Putamen (tissue), 1 donor: ENCODE results near the gene UPB1.
"Not testable (repeated sequence)": the region's sequence is repeated elsewhere in the genome, so short reads cannot be mapped to it uniquely, and the experiment has no call there.

Experiments
- DNase-seq: peaks from one replicate; pipeline ENCODE4 v3.0.0-alpha.2; 2016; ENCODE audit warnings: low spot score

Gene UPB1

DNA sequence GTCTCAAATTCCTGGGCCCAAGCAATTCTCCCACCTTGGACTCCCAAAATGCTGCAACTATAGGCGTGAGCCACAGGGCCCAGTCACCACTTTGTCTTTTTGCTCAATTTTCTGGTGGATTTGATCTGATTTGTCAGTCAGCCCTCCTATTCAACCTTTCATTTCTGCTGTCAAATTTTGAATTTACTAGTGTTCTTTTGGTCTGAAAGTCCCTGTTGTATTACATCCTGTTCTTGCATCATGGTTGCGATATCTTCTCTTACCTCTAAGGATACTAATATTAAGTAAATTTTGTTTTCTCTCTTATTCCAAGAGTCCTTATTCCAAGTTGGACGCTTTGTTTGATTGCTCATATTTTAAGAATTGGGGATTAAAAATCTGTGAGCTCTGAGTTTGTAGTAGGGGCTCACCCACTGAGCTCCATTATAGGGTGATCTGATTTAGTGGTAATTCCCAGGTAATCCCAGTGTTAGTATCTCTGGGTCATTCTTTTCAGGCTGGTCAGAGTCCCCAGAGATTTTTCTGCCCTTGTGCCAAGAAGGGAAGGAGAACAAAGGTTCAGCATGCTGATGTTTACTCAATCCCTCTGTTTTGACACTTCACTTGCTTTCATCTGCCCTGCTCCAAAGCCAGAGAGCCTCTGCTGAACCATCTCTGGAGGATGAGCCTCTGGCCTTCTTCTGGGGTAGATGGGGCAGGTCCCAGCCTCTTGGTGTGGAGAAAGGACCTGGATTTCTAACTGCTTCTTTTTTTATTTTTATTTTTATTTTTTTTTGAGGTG is 10.0 kb downstream of the UPB1 start:
- no peak for DNase-seq

DNA sequence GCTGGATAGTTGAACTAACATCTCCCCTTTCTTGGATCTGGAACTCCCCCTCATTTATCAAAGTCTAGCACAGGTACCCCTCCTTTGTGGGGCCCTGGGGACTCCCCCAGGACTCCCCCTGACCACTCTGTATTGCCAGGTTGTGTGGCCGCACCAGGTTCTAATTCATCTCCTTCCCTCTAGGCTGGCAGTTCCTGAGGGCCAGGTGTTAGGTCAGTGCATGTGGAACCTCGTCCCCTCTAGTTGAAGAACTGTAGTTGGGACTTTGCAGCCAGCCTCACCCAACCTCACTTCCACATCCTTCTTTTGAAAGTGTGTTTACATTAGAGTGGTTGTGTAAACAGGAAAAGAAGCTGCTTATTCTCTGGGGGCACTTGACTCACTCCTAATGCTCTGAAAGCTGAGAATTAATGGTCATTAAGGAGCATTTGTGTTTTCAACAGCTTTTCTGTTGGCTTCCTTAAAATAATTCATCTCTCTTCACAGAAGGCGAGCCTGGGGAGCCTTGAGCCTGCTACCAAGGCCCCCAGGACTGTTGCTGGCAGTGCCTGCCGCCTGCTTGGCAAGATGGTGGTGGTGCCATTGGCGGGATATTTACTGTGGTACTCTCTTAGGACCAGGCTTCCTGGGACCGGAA is 11.8 kb downstream of the UPB1 start:
- no peak for DNase-seq

DNA sequence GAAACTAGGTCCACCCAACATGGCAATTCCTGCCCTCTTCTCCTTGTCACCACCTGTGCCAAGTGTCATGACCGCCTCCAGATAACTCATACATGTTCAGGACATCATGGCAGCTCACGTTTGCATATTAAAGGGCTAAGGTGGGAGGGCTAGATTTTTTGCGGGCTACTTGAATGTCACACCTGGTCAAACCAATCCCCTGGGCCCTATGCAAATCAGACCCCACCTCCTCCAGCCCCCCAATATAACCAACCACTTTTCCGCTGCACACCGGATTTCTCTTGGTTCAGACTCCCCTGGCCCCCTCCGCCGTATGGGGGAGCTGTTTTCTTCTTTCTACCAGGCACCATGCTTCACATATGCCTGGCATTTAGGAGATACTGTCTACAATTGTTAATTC is 12.6 kb downstream of the UPB1 start:
- no peak for DNase-seq

DNA sequence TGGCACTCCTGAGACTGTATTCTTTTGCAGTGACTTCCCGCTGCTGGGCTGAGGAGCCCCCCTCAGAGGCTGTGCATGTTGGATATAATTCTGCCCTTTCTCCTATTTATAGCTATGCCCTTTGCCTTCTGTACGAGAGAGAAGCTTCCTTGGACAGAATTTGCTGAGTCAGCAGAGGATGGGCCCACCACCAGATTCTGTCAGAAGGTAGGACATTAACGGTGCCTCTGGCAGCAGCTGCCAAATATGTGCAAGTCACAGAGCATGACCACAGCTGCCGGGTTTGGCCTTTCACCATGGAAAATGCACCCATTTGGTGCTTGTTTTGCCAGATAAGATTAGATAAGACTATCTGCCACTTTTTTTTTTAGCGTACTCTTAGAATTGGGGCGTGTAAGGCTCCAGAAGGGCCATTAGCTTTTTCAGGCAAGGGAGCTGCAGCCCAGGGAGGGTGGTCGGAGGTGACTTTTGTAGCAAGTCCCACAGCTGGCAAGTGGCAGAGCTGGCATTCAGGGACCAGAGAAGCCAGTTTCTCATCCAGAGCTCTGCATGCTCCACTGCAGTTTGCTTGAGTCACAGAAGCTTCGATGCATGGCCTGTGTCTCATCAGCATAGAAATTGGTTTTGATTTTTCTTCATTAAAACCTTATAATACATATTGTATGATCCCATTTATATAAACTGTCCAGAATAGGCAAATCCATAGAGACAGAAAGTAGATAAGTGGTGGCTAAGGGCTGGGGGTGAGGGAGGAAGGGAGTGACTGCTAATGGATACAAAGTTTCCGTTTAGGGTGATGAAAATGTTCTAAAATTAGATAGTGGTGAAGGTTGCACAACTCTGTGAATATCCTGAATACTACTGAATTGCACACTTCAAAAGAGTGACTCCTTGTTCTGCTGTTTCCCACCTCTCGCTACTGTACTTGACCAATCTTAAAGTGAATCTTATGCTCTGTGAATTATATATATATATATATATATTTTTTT is 15.8 kb downstream of the UPB1 start:
- DNase-seq = no peak

DNA sequence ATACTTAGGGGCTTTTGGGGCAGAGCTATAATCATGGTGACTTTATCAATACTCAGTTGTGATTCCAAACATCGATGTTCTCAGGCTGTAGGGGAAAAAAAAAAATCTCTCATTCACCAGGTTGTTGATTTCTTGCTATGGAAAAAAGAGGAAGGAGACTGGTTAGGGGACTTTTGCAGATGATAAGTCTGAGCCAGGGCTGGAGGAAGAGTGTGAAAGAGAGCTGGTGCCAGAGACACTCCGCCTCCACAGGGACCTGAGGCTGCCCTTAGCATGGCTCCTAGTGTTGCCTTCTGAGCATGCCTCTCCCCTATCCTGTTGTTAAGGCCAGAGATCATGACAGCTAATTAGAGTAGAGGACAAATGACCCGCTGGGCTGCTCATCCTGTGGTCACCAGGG is 16.9 kb downstream of the UPB1 start:
- DNase-seq = no peak

DNA sequence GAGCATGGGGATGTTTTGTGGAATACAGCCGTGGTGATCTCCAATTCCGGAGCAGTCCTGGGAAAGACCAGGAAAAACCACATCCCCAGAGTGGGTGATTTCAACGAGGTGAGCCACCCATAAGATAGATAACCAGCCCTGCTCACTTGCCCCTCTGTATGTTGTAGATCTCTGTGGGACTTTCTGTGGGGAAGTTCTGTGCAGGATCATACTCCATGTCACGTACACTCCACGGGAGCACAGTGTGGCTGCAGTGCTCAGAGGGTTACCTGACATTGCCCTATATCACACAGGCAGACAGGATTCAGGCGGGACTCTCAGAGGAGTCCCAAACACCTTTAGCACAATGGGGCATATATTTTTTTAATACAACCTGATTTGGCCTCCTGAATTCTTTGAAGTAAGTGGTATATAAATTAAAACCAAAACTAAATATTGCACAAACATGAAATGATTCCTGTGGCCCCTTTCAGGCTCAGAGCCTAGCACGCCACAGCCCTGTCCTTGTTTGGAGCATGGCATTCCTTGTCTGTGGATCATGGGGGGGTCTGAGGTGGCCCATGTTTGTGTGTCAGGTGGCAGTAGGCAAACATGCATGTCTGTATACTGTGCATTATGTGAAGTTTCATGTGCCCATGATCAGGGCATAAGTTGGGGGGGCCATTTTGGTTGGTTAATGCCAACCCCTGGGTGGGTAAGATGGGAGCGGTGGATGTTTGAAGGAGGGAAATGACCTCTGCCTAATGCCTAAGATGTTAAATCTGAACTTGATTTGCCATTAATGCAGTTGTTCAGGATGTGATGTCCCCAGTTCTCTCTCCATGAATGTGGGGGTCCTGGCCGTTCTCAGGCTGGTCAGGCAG is 18.5 kb downstream of the UPB1 start:
- DNase-seq = no peak

DNA sequence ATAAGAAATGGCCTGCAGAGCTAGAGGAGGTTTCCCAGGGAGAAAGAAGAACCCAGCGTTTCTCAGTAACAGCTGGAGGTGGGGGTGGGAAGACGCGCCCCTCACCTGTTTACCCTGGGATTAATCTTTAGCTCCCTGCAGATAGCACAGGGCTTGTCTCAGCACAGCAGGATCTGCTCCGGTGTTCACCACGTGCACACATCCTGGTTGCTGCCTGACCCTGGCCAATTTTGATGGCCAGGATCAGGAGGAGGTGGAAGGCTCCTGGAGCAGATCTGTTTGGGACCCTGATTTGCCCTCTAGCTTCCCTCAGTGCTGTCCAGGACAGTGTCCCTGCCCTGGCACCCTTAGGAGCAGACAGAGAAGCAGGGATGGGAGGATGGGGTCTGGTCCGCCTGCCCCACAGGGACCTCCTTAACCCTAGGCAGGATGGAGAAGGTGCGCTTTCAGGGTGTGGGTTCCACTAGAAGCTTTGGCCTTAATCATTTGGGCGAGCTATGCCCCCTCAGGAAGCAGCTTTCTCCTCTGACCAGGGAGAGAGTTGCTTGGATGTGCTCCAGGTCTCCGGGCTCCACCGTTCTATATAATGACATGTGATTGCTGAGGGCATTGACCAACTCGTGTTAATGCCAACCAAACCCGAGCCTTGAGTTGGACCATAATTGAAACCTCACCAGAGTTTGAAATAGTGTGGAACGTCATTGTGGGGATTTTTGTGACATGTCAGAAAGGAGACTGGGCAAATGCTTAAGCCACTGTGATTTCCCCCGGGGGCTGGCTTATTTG is 19.3 kb downstream of the UPB1 start:
- DNase-seq = no peak

DNA sequence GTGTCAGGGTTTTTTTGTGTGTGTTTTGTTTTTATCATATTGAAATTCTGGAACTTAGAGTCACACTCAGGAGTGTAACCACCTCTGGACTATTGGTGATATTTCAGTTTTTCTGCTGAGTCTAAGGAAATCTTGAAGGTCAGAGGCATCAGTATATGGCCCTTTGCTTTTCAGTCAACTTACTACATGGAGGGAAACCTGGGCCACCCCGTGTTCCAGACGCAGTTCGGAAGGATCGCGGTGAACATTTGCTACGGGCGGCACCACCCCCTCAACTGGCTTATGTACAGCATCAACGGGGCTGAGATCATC is 19.9 kb downstream of the UPB1 start:
- DNase-seq = no peak

DNA sequence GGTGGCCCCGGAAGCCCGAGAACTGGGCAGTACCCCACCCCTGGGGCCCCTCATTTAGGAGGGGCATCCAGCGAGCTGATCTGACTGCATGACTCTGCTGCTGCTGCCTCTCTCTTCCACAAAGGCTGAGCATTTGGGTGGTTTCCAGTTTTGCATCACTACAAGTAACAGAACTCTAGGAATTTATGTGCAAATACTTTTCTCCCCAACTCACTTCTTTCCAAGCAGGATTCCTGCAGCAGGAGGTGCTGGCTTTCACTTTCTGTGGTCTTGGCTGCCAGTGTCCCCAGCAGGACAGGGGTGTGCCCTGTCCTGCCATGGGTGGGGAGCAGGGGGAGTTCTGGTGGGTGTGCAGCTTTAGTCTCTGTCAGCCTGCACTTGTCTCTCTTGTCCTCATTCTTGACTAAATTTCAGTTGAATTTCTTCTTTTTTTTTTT is 21.2 kb downstream of the UPB1 start:
- no peak for DNase-seq

DNA sequence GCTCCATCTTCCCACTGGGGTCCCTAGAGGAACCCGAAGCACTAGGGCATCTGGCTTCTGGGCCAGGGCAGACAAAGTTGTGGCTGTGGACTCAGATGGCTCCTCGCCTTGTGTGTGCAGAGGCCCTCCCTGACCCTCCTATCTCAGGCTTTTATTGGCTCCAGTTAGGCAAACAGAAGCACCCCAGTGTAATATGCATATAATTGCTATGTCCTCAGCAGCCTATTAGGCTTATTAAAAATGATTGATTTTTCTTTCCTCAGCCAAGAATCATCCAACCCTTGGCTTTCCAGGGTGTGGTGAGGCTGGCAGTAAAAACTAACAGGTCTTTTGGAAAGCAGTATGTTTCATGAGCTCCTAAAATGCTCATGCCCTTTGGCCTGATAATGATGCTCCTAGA is 22.3 kb downstream of the UPB1 start:
- DNase-seq = no peak

DNA sequence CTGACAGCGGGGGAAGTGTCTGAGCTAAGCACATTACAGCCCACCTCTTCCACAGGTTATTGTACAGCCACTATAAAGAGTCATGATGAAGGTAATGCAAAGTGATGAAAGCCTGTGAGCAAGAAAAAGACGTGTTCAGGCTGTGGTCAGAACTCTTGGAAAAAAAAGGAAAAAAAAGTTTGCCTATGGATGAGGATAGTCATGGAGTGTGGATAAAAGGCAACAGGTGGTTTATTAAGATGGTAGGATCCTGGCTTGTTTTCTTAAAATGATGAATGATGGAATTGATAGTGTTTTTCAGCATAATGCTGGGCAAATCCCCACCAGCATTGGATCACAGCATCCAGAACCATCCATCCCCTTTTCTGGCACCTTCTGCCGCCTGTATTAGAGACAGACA is 23.1 kb downstream of the UPB1 start:
- no peak for DNase-seq

DNA sequence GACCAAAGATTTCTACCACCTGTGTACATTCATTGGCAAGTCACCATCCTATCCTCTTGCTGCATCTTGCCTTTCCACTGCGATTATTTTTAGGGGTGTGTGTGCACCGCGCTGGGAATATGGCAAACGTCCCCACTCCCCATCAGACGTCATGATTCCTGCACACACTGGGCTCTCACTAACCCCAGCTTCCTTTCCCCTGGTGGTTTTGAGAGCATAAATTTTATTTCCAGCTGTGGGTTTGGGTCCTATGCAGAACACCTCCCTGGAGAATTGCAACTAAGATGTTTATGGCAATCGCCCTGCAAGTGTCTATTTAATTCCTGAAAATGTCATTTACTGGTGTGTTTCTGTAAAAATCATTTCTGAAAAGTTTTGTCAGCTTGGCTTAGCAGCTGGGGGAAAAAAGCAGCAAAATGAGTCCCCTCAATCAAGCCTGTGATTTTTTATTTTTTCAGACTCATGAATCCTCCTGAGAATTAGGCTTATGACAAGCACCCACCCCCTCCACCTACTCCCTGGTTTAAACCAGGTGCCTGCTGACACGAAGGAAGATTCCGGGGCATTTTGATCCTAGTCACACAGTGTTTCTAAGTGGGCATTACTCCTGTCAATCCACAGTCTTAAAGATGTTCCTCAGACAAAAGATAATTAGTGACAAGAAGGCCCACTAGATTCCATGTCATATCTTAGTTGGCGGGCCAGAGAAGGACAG is 23.8 kb downstream of the UPB1 start:
- DNase-seq = peak; percentile 79

DNA sequence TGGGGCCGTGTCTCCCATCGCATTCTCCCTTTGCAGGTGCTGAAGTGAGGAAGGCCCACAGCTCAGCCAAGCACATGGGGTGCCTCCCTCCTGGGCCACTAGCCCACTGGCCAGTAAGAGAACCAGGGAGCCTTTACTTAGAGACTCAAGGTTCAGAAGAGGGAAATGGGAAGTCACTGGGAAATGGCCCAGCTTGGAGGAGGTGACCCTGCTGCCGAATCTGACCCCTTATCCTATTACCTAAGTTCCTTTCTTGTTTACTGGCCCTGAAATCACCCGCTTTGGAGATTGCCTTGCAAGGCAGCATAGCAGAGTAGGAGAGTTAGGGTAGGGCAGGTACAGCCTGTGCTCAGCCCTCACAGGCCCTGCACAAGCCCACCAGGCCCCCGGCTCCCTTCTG is 24.4 kb downstream of the UPB1 start:
- no peak for DNase-seq

DNA sequence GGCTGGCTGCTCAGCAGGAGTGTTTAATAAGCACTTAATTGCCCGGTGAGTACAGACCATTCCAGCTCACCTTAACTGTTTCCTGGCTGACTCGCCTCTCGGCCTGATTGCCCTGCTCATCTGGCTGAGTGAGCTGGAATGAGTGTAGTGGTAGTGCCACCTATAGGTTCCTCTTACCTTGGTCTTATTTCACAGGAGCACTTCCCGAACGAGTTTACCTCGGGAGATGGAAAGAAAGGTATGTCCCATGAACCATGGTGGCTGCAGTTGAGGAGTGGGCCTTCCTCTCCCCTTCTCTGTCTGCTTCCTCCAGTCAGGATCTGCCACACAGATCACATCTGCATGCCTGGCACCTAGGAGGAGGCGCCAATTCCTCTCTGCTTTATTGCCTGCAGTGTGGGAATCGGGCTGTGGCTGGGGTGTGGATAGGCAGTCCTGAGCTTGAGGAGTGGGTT is 26.7 kb downstream of the UPB1 start:
- DNase-seq = no peak

DNA sequence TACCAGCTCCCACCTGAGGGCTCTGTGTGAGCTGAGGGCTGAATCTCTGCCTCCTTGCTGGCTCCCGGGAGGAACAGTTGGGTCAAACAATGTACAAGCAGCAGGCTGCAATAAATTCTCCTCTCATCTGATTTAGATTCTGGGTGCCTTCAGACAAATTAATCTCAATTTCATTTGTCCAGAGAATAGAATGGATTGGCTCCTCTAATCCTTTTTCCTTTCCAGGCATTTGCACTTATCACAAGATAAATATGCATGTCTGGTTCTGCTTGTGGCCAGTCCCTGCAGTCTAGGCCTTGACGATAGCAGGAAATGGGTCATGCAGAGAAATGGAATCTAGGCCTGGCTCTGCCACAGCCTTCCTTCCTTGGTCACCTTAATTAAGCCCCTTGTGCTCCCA is 28.7 kb downstream of the UPB1 start:
- DNase-seq = no peak

DNA sequence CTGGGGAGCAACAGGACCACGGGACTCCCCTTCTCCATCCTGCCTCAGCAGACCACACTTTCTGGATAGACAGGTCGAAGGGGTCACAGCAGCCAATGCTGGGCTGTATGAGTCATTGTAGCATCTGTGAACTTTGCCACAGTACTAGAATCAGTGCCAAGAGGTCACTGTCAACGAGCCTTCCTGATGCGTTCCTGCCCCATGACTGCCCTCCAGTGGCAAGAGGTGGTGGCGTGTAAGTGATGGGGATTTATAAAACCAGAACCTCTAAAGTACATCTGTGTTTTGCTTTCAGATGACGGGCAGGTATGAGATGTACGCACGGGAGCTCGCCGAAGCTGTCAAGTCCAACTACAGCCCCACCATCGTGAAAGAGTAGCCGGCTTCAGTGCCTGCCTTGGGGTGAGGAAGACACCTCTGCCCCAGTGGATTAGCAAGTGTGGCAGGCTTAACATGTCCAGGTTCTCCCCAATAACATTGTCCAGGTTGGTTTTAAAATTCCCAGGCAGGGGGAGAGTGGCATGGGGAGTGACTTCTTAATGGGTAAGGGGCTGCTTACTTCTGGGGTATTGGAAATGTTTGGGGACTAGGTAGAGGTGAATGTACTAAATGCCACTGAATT is 30.4 kb downstream of the UPB1 start:
- DNase-seq = peak; percentile 52

DNA sequence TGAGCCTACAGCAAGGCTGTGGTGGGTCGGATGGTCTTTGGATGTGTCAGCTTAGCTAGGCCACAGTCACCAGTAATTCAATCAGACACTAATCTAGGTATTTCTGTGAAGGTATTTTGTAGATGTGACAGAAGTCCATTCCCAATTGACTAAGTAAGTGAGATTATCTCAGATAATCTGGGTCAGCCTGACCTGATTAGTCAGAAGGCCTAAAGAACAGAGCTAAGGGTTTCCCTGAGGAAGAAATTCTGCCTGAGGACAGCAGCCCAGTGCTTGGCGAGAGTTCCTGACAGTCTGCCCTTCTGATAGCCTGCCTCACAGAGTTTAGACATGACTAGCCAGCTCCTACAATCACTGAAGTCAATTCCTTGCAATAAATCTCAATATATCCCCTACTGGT is 31.1 kb downstream of the UPB1 start:
- DNase-seq = no peak

DNA sequence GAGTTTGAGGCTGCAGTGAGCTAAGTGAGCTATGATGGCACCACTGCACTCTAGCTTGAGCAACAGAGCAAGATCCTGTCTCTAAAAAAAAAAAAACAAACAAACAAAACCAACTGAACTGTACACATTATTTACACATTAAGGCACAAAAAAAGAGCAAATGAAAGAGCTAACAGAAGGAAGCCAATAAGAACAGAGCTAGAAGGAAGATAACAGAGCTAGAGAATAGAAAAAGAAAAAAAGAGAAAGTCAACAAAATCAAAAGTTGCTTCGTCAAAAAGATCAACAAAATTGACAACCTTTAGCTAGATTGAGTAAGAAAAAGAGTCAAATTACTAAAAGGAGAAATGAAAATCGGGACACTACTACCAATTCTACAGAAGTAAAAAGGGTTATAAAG is 34.8 kb downstream of the UPB1 start:
- DNase-seq = no peak

DNA sequence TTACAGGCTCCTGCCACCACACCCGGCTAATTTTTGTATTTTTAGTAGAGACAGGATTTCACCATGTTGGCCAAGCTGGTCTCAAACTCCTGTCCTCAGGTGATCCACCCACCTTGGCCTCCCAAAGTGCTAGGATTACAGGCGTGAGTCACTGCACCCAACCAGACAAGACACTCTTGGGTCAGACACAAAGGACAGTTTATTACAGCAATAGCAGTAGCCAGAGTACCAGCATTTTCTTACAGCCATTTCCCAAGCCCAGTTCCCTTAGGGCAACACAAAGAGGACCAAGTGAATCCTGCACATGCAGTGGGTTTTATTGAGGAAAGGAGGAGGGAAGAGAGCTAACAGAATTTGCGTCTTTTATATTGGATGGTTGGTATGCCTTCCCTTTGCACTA is 35.8 kb downstream of the UPB1 start:
- DNase-seq = not testable (repeated sequence)

DNA sequence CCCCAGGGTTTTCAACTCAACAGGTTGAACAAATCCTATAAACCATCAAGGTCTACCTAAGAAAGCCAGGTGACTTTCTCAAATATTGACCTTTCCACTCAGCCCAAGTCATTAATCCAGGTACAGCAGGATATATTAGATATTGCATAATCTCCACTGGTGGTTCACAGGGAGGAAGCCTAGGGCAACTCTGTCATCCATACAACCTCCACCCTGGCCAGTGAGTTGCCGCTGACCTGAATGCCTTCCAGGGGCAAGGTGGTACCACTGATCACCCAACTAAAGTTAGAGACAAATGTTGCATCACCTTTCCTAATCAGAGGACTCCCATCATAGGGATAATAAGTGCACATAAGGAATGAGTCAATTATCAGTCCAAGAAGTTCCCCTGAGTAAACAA is 36.9 kb downstream of the UPB1 start:
- DNase-seq = no peak
